ENCODE measurements around the gene ROBO1.

DNA sequence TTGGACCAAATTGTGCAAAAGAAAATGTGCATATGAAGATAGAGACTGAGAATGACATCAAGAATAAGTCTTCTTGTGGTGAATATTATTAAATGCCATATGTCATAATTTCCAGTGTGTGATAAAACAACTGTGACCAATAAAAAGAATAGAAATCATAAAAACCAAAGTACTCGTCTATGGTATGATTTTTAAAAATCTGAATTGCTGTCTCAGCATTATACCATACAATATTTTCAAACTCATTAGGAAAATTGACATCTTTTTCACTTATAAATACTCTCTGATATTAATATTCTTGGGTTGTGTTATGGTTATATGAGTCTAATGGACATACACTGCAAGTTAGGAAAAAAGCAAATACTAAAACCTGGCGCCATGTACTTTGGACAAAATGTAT is 279.4 kb downstream of the ROBO1 start:
- TF ChIP-seq, protein P1, sequence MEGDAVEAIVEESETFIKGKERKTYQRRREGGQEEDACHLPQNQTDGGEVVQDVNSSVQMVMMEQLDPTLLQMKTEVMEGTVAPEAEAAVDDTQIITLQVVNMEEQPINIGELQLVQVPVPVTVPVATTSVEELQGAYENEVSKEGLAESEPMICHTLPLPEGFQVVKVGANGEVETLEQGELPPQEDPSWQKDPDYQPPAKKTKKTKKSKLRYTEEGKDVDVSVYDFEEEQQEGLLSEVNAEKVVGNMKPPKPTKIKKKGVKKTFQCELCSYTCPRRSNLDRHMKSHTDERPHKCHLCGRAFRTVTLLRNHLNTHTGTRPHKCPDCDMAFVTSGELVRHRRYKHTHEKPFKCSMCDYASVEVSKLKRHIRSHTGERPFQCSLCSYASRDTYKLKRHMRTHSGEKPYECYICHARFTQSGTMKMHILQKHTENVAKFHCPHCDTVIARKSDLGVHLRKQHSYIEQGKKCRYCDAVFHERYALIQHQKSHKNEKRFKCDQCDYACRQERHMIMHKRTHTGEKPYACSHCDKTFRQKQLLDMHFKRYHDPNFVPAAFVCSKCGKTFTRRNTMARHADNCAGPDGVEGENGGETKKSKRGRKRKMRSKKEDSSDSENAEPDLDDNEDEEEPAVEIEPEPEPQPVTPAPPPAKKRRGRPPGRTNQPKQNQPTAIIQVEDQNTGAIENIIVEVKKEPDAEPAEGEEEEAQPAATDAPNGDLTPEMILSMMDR (optimal IDR thresholded peaks at IDR 0.05 in 1 of 3, IDR thresholded peaks at IDR 0.05 in 1 of 3, conservative IDR thresholded peaks at IDR 0.05 in 1 of 3; ENCODE audit: extremely low read depth in 1 of 3, insufficient read depth in 2 of 3, low read length in 3 of 3), result no peak
- no peak for TF ChIP-seq EZH2 (IDR thresholded peaks at IDR 0.05; ENCODE audit: low read length)
